ENCODE measurements around the gene TTC39B.
"Not testable (repeated sequence)": the region's sequence is repeated elsewhere in the genome, so short reads cannot be mapped to it uniquely, and the experiment has no call there.

Gene TTC39B

DNA sequence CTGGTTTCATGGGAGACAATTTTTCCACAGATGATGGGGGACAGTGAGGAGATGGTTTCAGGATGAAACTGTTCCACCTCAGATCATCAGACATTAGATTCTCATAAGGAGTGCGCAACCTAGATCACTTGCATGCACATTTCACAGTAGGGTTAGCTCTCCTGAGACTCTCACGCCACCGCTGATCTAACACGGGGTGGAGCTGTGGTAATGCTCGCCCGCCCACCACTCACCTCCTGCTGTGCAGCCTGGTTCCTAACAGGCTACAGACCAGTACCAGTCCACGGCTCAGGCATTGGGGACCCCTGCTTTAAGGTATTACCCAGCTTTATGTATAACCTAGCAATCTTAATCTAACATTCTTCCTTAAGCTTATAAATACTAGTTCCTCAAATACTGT lies 35.6 kb downstream of the TTC39B start:
- in situ Hi-C loops (cut with HindIII; ENCODE audit: low sequenced_read_pairs), result no loop called here

DNA sequence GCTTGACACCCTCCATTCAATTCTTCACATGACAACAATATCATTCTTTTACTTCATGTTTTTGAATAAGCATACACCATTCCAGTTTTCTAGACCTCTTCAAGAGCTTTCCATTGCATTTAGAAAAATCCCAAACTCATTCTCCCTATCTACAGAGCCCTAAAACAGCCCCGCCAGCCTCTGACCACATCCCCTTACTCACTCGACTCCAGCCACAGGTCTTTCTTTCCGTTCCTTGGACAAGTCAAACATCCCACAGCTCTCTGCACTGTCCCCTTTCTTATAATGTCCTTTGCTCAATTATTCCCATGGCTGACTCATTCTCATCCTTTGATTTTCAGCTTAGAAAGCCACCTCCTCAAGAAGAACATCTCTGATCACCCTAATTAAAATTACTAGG lies 38.2 kb downstream of the TTC39B start:
- in situ Hi-C loops (cut with HindIII; ENCODE audit: low sequenced_read_pairs), result no loop called here

DNA sequence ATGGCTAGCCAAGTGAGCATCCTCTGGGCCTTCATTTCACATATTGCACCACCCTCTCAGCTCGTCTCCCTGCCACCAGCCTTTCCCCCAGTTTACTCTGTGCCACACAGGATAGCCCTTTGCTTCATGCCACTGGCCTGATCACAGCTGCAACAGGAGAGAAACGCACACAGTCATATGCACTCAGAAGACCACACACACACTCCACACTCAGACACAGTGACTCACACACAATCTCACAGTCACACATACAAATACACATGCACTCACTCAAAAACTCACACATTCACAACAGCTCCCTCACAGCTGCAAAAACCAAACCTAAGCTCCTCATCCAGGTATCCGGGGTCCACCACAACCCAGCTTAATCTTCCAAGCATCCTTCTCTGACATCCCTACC lies 38.7 kb downstream of the TTC39B start:
- in situ Hi-C loops (cut with HindIII; ENCODE audit: low sequenced_read_pairs), result no loop called here

DNA sequence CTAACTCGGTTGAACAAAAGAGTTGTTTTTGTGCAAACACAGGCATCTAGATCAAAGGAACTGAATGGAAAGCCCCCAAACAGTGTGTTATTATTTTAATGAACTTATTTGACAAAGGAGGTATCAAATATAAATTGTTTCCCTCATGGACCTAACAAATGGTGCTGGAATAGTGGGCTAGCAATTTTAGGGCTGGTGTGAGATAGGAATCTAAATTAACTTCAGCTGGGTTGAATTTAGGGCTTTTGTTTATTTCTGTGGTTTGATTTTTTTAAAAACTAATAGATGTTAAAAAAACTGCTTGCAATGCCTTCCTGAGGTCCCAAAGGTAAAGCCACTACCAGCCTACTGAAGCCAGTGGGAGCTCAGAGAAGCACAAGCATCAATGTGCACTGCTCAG lies 42.1 kb downstream of the TTC39B start:
- in situ Hi-C loops (cut with HindIII; ENCODE audit: low sequenced_read_pairs), result no loop called here

DNA sequence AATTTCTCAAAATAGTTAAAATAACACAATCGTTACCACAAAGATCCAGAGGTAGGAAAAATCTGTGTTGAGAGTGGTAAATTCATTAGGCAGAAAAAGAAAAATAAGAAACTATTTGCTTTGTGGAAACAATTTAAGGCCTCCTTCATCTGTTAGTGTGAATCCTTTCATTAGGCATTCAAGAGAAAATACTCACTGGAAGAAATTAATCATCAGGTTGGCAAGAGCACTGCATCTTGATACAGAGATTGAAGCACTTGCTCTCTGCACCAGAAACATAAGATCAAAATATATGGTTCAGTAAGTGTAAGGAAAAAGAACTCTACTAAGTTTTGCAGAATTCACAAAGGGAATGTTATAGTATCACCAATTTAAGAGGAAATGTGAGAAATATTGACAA lies 44.4 kb downstream of the TTC39B start:
- in situ Hi-C loops (cut with HindIII; ENCODE audit: low sequenced_read_pairs), result no loop called here

DNA sequence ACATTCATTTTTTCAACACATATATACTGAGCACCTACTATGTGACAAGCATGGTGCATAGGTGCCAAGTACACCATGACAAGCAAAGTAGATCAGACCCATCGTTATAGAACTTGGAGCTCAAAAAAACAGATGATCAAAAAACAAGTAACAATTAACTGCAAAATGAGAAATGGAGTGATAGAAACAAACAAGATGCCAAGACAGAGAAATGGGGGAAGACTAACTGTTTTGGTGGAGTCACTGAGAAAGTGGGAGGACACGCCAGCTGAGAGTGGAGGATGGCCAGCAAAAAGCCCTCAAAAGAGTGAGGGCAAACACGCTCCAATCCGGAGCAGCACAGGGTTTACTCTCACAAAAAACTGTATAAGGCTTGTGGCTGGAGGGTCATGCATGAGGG lies 50.6 kb downstream of the TTC39B start:
- in situ Hi-C loops (cut with HindIII; ENCODE audit: low sequenced_read_pairs), result no loop called here

DNA sequence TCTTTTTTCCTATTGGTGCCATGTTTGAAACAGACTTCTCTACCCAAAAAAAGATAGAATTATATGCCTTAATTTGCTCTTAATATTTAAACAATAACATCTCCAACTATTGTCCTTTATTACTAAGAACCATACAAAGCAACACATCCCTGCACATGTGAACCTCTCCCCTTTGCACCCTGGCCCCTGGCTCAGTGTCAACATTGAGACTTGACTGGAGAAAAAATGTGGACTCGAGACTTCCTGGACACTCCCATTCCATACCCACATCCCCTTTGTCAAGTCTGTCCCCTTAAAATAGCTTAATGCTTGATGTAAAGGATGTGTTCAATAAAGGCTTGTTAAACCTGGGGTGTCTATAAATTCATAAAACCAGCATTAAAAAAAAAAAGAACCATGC lies 53.2 kb downstream of the TTC39B start:
- in situ Hi-C loops (cut with HindIII; ENCODE audit: low sequenced_read_pairs), result no loop called here

DNA sequence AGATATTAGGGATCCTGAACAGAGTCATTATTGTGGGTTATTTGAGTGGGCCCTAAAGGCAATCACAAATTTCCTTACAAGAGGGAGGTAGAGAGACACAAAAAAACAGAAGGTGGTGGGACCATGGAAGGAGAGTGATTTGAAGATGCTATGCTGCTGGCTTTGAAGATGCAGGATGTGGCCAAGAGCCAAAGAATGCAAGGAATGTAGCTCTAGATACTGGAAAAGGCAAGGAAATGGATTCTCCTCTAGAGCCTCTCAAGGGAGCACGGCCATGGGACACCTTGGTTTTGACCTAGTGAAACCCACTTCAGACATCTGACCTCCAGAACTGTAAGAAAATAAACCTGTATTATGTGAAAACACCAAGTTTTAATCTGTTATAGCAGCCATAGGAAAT lies 53.8 kb downstream of the TTC39B start:
- in situ Hi-C loops (cut with HindIII; ENCODE audit: low sequenced_read_pairs), result no loop called here

DNA sequence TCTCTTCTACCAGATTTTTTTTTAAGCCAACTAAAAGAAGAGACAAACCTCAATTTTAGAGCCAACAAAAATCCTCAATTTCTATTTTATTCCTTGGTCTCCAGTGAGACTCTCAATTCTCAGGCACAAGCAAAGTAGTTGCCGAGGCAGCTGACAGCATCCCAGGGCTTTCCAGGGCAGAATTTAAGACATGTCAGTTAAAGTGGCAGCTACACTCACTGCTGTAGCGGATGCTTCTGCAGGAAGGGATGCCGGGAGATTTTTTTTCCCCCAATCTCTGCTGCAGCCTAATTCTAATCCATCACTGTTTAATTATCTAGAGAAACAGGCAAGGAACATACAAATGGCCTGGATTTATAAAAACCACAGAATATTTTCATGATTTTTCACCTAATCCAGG lies 57.0 kb downstream of the TTC39B start:
- in situ Hi-C loops (cut with HindIII; ENCODE audit: low sequenced_read_pairs), result no loop called here

DNA sequence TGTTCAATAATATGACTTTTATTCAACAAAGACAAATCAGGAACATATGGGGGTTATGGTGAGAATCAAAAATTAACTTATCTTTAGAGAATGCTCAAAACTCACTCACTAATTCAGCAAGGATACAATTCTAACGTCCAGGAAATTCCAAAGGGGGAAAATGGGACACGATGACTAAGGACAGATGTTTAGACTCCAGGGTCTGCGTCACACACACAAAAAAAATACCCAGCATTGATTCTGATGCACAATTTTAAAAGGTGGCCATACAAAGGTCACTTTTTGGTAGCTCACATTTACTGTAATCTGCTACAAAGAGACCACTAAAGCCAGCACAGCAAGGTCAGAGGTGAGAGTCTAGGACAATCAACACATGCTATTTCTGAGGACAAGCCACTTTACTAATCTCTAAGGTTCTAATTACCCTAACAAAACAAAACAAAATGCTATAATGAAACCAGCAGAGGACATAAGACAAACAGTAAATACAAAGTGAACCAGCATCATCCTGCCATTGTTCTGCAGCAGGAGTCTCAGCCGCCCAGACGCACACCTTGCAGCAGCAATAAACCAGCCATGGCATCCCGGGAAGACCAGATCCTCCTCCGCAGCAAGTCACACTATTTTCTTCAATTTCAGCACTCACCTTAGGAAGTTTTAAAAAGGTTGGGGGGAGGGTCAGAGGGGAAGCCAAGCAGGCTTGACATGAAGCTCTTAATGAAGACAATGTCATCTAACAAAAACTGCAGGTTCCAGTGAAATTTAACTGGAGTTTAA lies 57.8 kb downstream of the TTC39B start:
- in situ Hi-C loops (cut with HindIII; ENCODE audit: low sequenced_read_pairs), result no loop called here

DNA sequence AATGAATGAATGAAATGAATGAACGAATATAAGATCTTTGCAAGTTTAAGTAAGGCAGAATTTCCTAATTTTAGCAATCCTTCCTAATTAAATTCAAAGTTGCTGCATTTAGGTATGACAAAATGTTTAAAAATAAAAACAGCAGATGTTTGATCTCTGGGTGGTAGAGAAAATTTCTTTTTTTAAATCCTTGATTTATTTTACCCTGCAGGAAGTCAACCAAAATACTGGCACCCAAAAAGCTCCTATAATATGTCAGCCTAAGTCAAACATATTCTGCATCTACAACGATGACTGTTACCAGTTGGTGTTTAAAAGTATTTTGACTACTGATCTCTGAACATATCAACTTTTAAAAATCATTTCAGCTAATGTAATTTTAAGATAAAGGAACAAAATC lies 58.4 kb downstream of the TTC39B start:
- in situ Hi-C loops (cut with HindIII; ENCODE audit: low sequenced_read_pairs), result no loop called here

DNA sequence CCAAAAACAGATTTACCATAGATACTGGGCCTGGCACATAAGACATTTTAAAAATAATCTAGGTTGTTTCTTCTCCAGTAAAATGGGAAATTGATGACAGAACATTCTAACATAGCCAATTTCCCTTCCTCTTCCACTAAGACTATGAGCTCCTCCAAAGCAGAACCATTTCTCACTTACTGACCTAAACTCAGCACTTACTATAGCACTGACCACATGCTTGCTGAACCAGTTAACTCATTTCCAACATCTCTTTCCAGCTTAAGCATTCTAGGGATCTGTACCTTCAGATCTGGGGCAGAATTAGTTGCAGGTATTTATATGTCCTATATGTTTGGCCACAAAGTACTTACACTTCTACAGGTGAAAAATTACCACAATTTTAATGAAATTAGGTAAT lies 58.9 kb downstream of the TTC39B start:
- in situ Hi-C loops (cut with HindIII; ENCODE audit: low sequenced_read_pairs), result no loop called here

DNA sequence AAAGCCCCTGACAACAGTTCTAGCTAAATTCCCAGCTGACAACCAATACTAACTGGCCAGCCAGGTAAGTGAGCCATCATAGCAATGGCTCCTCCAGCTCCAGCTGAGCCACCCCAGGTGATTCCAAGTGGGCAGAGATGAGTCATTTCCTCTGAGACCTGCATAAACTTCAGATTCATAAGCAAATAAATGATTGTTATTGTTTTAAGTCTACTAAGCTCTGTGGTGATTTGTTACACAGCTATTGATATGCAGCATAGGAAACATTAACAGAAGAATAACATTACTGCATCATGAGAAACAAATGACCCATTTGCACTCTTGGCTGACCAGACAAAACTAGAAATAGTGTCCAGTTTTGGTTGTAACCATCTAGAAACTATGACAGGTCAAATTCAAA lies 60.3 kb downstream of the TTC39B start:
- in situ Hi-C loops (cut with HindIII; ENCODE audit: low sequenced_read_pairs), result no loop called here

DNA sequence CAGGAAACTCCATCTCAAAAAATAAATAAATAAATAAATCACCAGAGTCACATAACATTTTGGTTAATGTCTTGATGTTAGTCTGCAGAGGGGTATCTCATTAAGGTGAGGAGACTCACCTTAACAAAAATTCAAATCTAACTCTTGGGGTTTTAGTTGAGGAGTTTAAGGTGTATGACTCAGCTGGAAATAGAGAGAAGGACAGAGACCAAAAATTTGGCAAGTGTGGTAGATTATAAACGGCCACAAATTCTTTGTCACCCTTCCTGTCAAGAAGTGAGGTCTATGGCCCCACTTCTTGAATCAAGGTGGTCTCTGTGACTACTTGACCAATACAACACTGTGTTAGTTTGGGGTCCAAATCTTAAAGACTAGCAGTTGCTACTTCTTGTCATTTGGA lies 60.8 kb downstream of the TTC39B start:
- in situ Hi-C loops (cut with HindIII; ENCODE audit: low sequenced_read_pairs), result no loop called here

DNA sequence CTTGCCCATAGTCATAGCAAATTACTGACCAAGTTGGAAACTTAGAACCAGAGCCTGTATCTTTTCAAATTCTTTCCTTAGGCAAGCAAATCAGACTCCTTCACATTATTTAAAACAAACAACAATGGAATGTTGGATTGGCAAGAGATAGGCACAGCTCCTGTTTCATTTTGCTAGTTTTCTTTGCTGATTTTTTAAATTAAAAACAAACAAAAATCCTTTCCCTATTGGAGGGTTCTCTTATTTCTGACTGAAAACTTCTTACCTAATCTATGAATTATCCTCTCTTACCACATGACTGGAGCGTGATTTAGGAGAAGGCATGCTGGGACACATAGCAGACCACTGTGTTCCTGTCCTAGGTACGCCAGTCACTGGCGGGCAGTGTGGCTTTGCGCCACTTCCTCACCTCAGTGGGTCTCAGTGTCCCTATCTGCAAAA lies 63.0 kb downstream of the TTC39B start:
- in situ Hi-C loops (cut with HindIII; ENCODE audit: low sequenced_read_pairs), result no loop called here

DNA sequence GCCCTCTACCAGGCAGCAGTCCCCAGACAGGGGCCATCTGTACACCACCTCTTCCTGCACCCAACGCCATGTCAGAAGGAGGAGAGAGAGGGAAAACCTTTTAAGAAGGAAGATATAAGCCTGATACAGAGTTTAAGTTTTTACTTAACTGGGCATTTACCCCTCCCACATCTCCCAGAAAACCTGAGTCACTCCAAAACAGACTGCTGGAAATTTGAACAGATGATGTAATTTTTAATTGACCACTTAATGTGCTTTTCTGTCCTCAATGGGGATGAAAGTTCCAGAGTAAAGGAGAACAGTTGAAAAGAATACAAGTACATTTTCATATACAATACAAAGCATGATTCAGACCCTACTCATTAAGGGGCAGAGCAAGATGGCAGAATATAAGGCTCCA lies 63.9 kb downstream of the TTC39B start:
- in situ Hi-C loops (cut with HindIII; ENCODE audit: low sequenced_read_pairs), result no loop called here

DNA sequence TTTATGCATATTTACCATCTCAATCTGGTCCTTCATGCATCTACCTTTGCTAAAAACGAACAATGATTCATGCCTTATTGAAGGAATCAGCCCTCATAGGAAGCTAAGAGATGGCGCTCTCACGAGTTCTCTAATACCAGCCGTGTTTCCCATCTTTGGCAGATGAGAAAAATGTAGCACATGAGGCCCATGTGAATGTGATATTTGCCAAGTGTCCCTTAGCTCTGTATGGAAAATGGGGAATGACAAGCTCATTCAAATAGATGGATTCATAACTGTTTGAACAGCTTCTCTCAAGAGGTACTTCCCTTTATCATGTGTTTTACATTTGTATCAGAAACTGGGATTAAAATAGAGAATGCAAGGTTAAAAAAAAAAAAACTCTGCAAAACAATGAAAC lies 66.1 kb downstream of the TTC39B start:
- in situ Hi-C loops (cut with HindIII; ENCODE audit: low sequenced_read_pairs), result no loop called here

DNA sequence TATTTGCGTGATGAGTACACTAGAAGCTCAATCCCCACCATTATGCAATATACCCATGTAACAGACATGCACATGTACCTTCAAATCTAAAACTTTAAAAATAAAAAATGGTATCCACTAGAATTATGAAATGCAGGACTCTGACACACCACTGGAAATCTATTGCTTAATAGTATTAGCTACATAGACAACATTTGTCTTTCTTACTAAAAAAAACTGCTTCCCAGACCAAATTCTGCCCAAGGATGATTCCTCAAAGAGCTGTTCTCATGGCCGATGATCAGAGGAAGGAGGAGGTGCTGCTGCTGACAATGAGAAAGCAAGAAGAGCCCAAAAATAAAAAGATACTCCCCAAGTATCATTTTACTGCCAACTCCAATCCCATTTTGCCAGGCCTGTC lies 67.2 kb downstream of the TTC39B start:
- in situ Hi-C loops (cut with HindIII; ENCODE audit: low sequenced_read_pairs), result no loop called here

DNA sequence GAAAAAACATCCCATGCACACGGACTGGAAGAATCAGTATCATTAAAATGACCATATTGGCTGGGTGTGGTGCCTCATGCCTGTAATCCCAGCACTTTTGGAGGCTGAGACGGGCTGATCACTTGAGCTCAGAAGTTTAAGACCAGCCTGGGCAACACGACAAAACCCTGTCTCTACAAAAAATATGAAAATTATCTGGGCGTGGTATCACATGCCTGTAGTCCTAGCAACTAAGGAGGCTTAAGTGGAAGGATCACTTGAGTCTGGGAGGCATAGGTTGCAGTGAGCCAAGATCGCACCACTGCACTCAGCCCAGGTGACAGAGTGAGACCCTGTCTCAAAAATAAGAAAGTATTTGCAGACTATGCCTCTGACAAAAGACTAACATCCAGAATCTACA lies 68.4 kb downstream of the TTC39B start:
- in situ Hi-C loops (cut with HindIII; ENCODE audit: low sequenced_read_pairs), result no loop called here

DNA sequence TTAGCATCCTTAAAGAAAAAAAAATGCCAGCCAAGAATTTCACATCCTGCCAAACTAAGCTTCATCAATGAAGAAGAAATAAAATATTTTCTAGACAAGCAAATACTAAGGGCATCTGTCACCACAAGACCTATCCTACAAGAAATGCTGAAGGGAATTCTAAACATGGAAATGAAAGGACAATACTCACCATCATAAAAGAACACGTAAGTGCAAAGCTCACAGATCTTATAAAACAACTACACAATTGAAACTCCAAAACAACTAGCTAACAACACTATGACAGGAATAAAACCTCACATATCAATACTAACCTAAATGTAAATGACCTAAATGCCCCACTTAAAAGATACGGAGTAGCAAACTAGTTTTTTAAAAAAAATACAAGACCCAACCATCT lies 71.4 kb downstream of the TTC39B start:
- in situ Hi-C loops (cut with HindIII; ENCODE audit: low sequenced_read_pairs), result no loop called here

DNA sequence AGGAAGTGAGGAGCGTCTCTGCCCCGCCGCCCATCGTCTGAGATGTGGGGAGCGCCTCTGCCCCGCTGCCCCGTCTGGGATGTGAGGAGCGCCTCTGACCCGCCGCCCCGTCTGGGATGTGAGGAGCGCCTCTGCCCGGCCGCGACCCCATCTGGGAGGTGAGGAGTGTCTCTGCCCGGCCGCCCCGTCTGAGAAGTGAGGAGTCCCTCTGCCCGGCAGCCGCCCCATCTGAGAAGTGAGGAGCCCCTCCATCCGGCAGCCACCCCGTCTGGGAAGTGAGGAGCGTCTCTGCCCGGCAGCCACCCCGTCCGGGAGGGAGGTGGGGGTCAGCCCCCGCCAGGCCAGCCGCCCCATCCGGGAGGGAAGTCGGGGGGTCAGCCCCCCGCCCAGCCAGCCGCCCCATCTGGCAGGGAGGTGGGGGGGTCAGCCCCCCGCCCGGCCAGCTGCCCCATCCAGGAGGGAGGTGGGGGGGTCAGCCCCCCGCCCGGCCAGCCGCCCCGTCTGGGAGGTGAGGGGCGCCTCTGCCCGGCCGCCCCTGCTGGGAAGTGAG lies 73.0 kb downstream of the TTC39B start:
- in situ Hi-C loops (cut with HindIII; ENCODE audit: low sequenced_read_pairs), result not testable (repeated sequence)

DNA sequence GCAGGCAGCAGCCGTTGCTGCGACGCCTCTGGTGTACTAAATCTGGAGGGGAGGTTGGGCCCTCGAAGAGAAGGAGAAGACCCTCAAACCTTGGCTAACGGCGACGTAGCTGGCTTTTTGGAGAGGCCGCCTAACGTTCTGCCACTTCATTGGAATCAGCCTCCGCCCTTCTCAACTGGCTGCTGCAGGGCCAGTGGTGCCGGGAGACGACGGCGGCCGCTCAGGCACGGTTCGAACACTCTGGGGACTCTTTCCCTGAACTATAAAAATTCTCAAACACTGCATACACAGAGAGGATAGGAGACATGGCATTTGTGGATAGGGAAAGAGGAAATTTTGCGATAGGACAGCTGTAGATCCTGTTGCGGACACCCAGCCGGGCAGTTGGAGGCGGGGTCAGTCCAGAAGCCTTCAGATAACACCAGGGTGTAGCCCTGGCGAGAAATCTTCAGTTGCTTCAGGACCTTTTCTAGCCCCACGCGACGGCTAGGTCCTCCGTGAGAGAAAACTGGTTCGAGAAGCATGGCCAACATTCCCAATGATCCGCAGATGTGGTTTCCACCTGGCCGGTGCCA lies 74.2 kb downstream of the TTC39B start:
- in situ Hi-C loops (cut with HindIII; ENCODE audit: low sequenced_read_pairs), result not testable (repeated sequence)

Measured in DLD1 (cell line).